22Rv1 (cell line): ENCODE measurements around the gene PXT1.

Source experiments
- ZFX ChIP-seq: fragments of 450-650 bp; IDR thresholded peaks from 2 replicates; pipeline ENCODE4 v1.6.1; 2017; ENCODE audit warnings: antibody characterized with exemption, borderline replicate concordance
- TF ChIP-seq, protein P1 (sequence below): fragments of 450-650 bp; IDR thresholded peaks from 2 replicates; pipeline ENCODE4 v1.5.1; 2017; ENCODE audit warnings: mild to moderate bottlenecking

DNA sequence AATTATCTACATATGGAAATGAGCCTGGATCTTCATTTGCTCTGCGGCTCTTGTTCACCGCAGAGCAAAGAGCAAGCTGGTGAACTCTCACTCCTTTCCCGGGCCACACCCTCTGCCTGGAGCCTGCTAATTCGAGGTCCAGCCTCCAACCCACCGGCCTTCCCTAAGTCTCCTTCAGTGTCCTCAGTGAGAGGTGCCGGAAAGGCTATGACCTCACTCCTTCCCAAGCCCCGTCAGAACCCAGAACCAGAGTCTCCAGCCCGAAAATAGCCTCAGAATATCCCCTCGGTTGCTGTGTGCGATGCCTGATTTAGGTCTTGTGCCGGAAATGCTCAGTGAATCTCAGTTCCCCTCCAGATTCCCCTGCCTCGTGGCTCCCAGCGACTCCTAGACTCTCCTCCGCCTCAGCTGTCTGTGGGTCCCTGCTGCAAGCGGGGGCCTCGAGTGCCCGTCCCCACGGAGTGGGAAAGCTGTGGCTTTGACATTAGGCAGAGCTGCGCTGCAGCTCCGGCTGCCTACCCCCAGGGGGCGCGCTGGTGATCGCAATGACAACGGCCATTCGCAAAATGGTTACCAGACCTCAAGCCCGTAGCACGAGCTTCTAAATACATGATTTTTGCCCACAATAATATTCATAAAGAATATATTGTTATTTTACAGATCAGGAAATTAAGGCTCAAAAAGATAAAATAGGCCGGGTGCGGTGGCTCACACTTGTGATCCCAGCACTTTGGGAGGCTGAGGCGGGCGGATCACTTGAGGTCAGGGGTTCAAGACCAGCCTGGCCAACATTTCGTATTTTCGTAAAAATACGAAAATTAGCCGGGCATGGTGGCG, 101.8 kb downstream of the PXT1 start:
- TF ChIP-seq, protein P1, sequence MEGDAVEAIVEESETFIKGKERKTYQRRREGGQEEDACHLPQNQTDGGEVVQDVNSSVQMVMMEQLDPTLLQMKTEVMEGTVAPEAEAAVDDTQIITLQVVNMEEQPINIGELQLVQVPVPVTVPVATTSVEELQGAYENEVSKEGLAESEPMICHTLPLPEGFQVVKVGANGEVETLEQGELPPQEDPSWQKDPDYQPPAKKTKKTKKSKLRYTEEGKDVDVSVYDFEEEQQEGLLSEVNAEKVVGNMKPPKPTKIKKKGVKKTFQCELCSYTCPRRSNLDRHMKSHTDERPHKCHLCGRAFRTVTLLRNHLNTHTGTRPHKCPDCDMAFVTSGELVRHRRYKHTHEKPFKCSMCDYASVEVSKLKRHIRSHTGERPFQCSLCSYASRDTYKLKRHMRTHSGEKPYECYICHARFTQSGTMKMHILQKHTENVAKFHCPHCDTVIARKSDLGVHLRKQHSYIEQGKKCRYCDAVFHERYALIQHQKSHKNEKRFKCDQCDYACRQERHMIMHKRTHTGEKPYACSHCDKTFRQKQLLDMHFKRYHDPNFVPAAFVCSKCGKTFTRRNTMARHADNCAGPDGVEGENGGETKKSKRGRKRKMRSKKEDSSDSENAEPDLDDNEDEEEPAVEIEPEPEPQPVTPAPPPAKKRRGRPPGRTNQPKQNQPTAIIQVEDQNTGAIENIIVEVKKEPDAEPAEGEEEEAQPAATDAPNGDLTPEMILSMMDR, result peak; percentile 99
- TF ChIP-seq ZFX, result no peak
